C4-2B (cell line): ENCODE results near the gene SLC17A8.

Experiments used
- H3K27ac ChIP-seq: fragments of 450-650 bp; 2 replicates; pipeline ENCODE4 v1.5.1; 2017
- CTCF ChIP-seq: fragments of 450-650 bp; conservative IDR thresholded peaks from 2 replicates; pipeline ENCODE4 v1.5.1; 2017; ENCODE audit warnings: mild to moderate bottlenecking
- ZFX ChIP-seq: fragments of 450-650 bp; IDR thresholded peaks from 2 replicates; pipeline ENCODE4 v1.6.1; 2017

The SLC17A8 gene

GRCh38 chr12:100348657-100349454, 8.0 kb upstream of the SLC17A8 start:
- no peak overlapping the region for H3K27ac ChIP-seq
- TF ChIP-seq ZFX (no peak), CTCF (peak; percentile 53)

- no peak overlapping the region for H3K27ac ChIP-seq
- TF ChIP-seq CTCF (no peak), ZFX (no peak)
These were observed 2.4 kb downstream of the SLC17A8 start for GRCh38 chr12:100359248-100359647.

- TF ChIP-seq ZFX: no peak
- no peak for TF ChIP-seq CTCF
- no peak overlapping the region for H3K27ac ChIP-seq
These were observed 2.9 kb downstream of the SLC17A8 start for GRCh38 chr12:100359822-100360221.

- H3K27ac ChIP-seq: no peak overlapping the region
- TF ChIP-seq CTCF (no peak), ZFX (no peak)
These were observed 3.6 kb downstream of the SLC17A8 start for GRCh38 chr12:100360450-100360849.

GRCh38 chr12:100364324-100364723, 7.5 kb downstream of the SLC17A8 start:
- TF ChIP-seq ZFX (no peak), CTCF (no peak)

GRCh38 chr12:100365411-100365810, 8.5 kb downstream of the SLC17A8 start:
- TF ChIP-seq ZFX (no peak), CTCF (no peak)
- no peak overlapping the region for H3K27ac ChIP-seq

More at GRCh38 chr12:100364324-100364723, 7.5 kb downstream of the SLC17A8 start:
- no peak overlapping the region for H3K27ac ChIP-seq

GRCh38 chr12:100368066-100368465, 11.2 kb downstream of the SLC17A8 start:
- no peak for TF ChIP-seq ZFX
- TF ChIP-seq CTCF: no peak
- no peak overlapping the region for H3K27ac ChIP-seq
